AG04449 (cell line): ENCODE results near the gene UVRAG.

Experiments
- CTCF ChIA-PET: fragments of 350-600 bp; formaldehyde crosslinking; extraction: SDS; loops from one replicate; lab custom pipeline; 2021; ENCODE audit warnings: antibody characterized with exemption; lab: Yijun Ruan, JAX
- POLR2A ChIA-PET: fragments of 400-600, 350-600 bp; formaldehyde crosslinking; extraction: SDS; loops from one replicate; lab custom pipeline; 2020; ENCODE audit warnings: antibody characterized with exemption, inconsistent platforms; lab: Yijun Ruan, JAX
- DNase-seq: peaks from one replicate; pipeline ENCODE4 v3.0.0-alpha.2; 2010; ENCODE audit warnings: low read depth, low spot score
- H3K4me3 ChIP-seq: 2 replicates; pipeline ENCODE4 v1.5.1; 2011; ENCODE audit warnings: low read depth, mild to moderate bottlenecking, control low read depth, low read length
- CTCF ChIP-seq: IDR thresholded peaks from one replicate; pipeline ENCODE4 v1.5.1; 2011; ENCODE audit warnings: mild to moderate bottlenecking, moderate library complexity, low read length, control low read depth, inconsistent platforms; ENCODE audit not compliant: insufficient read depth; ENCODE audit errors: missing control alignments

UVRAG gene

GRCh38 chr11:76140912-76141574 lies 326.0 kb downstream of the UVRAG start:
- ChIA-PET POLR2A (no interaction called here), CTCF (interaction anchor here (0.9 to 6.3 kb wide), 5 partner anchors 9 to 253 kb away, joined by 3 to 55 read pairs (median 5); no protein-coding TSS in a partner anchor)
- TF ChIP-seq CTCF: no peak
- DNase-seq: no peak
- H3K4me3 ChIP-seq: no peak overlapping the region

GRCh38 chr11:76141901-76142588 lies 327.0 kb downstream of the UVRAG start:
- H3K4me3 ChIP-seq: no peak overlapping the region
- POLR2A ChIA-PET: no interaction called here
- DNase-seq: no peak
- CTCF ChIA-PET: interaction anchor here (1.1 to 6.3 kb wide), 4 partner anchors 11 to 244 kb away, joined by 3 to 55 read pairs (median 6); no protein-coding TSS in a partner anchor
- no peak for TF ChIP-seq CTCF

GRCh38 chr11:76143274-76143673 lies 328.3 kb downstream of the UVRAG start:
- no peak overlapping the region for H3K4me3 ChIP-seq
- no peak for TF ChIP-seq CTCF
- ChIA-PET POLR2A (no interaction called here), CTCF (interaction anchor here (1.1 to 6.3 kb wide), 4 partner anchors 10 to 246 kb away, joined by 3 to 55 read pairs (median 4); no protein-coding TSS in a partner anchor)
- DNase-seq: no peak

- no peak overlapping the region for H3K4me3 ChIP-seq
- ChIA-PET POLR2A (interaction anchor here (0.6 kb wide), 1 partner anchor 260 kb away, joined by 5 read pairs; no protein-coding TSS in a partner anchor), CTCF (interaction anchor here (0.7 to 7.5 kb wide), 9 partner anchors 8 to 448 kb away, joined by 3 to 157 read pairs (median 3); no protein-coding TSS in a partner anchor)
- no peak for DNase-seq
- TF ChIP-seq CTCF: no peak
These were observed 332.2 kb downstream of the UVRAG start for GRCh38 chr11:76147106-76147740.

- CTCF ChIA-PET: interaction anchor here (7.5 kb wide), 1 partner anchor 250 kb away, joined by 157 read pairs; no protein-coding TSS in a partner anchor
- H3K4me3 ChIP-seq: no peak overlapping the region
- no peak for DNase-seq
- no peak for TF ChIP-seq CTCF
- POLR2A ChIA-PET: no interaction called here
These were observed 333.2 kb downstream of the UVRAG start for GRCh38 chr11:76148231-76148630.
